T-helper 2 cell (primary cell): ENCODE measurements around the gene TPRG1L.

Experiments used
- DNase-seq, 5 experiments: peaks; one replicate each; pipeline versions ENCODE4 v3.0.0 to v3.0.0-alpha.2; 2012 to 2022

Gene TPRG1L

GRCh38 chr1:3649342-3650247 lies 24.8 kb downstream of the TPRG1L start, which contains the start of gene WRAP73:
Gene WRAP73 (minus strand): TSS chr1:3650103. CDS start chr1:3649999, 104 bp downstream.
- peak; percentile 71 to 94 (median 85) for DNase-seq

- no peak for DNase-seq
These were observed 25.6 kb downstream of the TPRG1L start for GRCh38 chr1:3650248-3651025.

- DNase-seq = no peak
These were observed 26.5 kb downstream of the TPRG1L start for GRCh38 chr1:3651026-3651929.

GRCh38 chr1:3651930-3652547 lies 27.2 kb downstream of the TPRG1L start, which contains the start of gene TP73:
Gene TP73 (plus strand): TSS chr1:3652516. CDS start chr1:3682366, 29,850 bp downstream.
- no peak for DNase-seq

GRCh38 chr1:3652548-3653285 lies 27.9 kb downstream of the TPRG1L start:
- DNase-seq = no peak

GRCh38 chr1:3653286-3653618 lies 28.4 kb downstream of the TPRG1L start:
- DNase-seq = no peak

- DNase-seq = no peak
These were observed 29.9 kb downstream of the TPRG1L start for GRCh38 chr1:3654549-3655281.

GRCh38 chr1:3656450-3657095 lies 31.8 kb downstream of the TPRG1L start:
- DNase-seq = peak in 1 of 5 experiments; percentile 30

- no peak for DNase-seq
These were observed 32.3 kb downstream of the TPRG1L start for GRCh38 chr1:3657096-3657475.

GRCh38 chr1:3657578-3658230 lies 32.9 kb downstream of the TPRG1L start:
- DNase-seq = no peak

- DNase-seq = no peak
These were observed 33.4 kb downstream of the TPRG1L start for GRCh38 chr1:3658231-3658615.

- DNase-seq = no peak
These were observed 34.3 kb downstream of the TPRG1L start for GRCh38 chr1:3659093-3659492.

GRCh38 chr1:3660704-3661103 lies 35.9 kb downstream of the TPRG1L start:
- no peak for DNase-seq

- DNase-seq = no peak
These were observed 36.8 kb downstream of the TPRG1L start for GRCh38 chr1:3661631-3662030.

- no peak for DNase-seq
These were observed 37.4 kb downstream of the TPRG1L start for GRCh38 chr1:3662080-3662671.

GRCh38 chr1:3663999-3664699 lies 39.3 kb downstream of the TPRG1L start:
- no peak for DNase-seq

- peak in 1 of 5 experiments; percentile 20 for DNase-seq
These were observed 40.0 kb downstream of the TPRG1L start for GRCh38 chr1:3664700-3665375.

- DNase-seq = no peak
These were observed 43.3 kb downstream of the TPRG1L start for GRCh38 chr1:3668148-3668547.
